Spleen (tissue), 11 donors: ENCODE measurements around the gene KLHDC4. TPM values are rescaled to one million over a fixed set of nuclear protein-coding genes. Genes with fewer than 3 reads are reported as not detected.

ENCODE experiments used
- DNase-seq: peaks from one replicate; pipeline ENCODE4 v3.0.0-alpha.2; 2020
- H3K27ac ChIP-seq, 8 donors: fragments of 200-600 bp; sonication (generic) in 7 of 8; 1 replicate in 4 of 8; 2 replicates in 4 of 8; pipeline versions ENCODE4 v1.5.0 to v1.8.0; 2016 to 2021; ENCODE audit warnings: inconsistent platforms in 4 of 8, mild to moderate bottlenecking in 4 of 8, moderate library complexity in 1 of 8
- H3K27me3 ChIP-seq, 7 donors: fragments of 200-600 bp; sonication (generic) in 6 of 7; replicated peaks in 1 of 7; 1 replicate in 4 of 7; 2 replicates in 3 of 7; pipeline versions ENCODE4 v1.5.0 to v1.8.0; 2016 to 2021; ENCODE audit warnings: inconsistent platforms in 3 of 7, mild to moderate bottlenecking in 1 of 7
- H3K36me3 ChIP-seq, 6 donors: fragments of 200-600 bp; sonication (generic) in 5 of 6; 1 replicate in 4 of 6; 2 replicates in 2 of 6; pipeline versions ENCODE4 v1.5.0 to v1.8.0; 2016 to 2021; ENCODE audit warnings: inconsistent platforms in 2 of 6
- H3K4me1 ChIP-seq, 6 donors: fragments of 200-600 bp; sonication (generic) in 5 of 6; 1 replicate in 3 of 6; 2 replicates in 3 of 6; pipeline versions ENCODE4 v1.5.0 to v1.8.0; 2016 to 2021; ENCODE audit warnings: inconsistent platforms in 3 of 6
- H3K4me3 ChIP-seq, 8 donors: fragments of 200-600 bp; sonication (generic) in 7 of 8; 1 replicate in 4 of 8; 2 replicates in 4 of 8; pipeline versions ENCODE4 v1.5.0 to v1.8.0; 2016 to 2021; ENCODE audit warnings: inconsistent platforms in 4 of 8, mild to moderate bottlenecking in 4 of 8, moderate library complexity in 2 of 8
- H3K9me3 ChIP-seq, 8 donors: fragments of 200-600 bp; sonication (generic) in 7 of 8; 1 replicate in 4 of 8; 2 replicates in 4 of 8; pipeline versions ENCODE4 v1.5.0 to v1.8.0; 2016 to 2021; ENCODE audit warnings: inconsistent platforms in 4 of 8
- CTCF ChIP-seq, 11 experiments: fragments of 200-600 bp in 7 of 11; fragments of 450-650 bp in 4 of 11; sonication (generic) in 4 of 11; IDR thresholded peaks in 8 of 11; conservative IDR thresholded peaks in 3 of 11; 1 replicate in 7 of 11; 2 replicates in 4 of 11; pipeline versions ENCODE4 v1.4.0 to v1.8.0; 2016 to 2021; ENCODE audit warnings: antibody characterized with exemption in 11 of 11, inconsistent platforms in 4 of 11, mild to moderate bottlenecking in 1 of 11
- POLR2A ChIP-seq, 3 donors: fragments of 450-650 bp; IDR thresholded peaks; one replicate each; pipeline ENCODE4 v1.5.1; 2017; ENCODE audit warnings: antibody characterized with exemption in 3 of 3, mild to moderate bottlenecking in 1 of 3
- POLR2AphosphoS5 ChIP-seq, 3 donors: sonication (generic); formaldehyde crosslinking; IDR thresholded peaks; one replicate each; pipeline ENCODE4 v1.5.1; 2017; ENCODE audit warnings: antibody characterized with exemption in 3 of 3
- whole genome bisulfite sequencing, 5 donors: extraction: QIAGEN DNeasy Blood & Tissue Kit in 3 of 5; methylation state at CpG; one replicate each; pipeline versions ENCODE4 v1.1.5 to v1.1.7; 2013 to 2018; 5-methylcytosine and 5-hydroxymethylcytosine counted together
- intact Hi-C: fragments of 100-400 bp; cut with DNase I; formaldehyde crosslinking; loops from one replicate; pipeline ENCODE4 v1.15.0; 2023; ENCODE audit warnings: low total_unique reads
- polyA plus RNA-seq, 3 donors: library from polyadenylated mRNA; stranded (reverse); fragments of 200-250 nt; gene quantifications; one replicate each; pipeline ENCODE4 v1.2.1, GENCODE V29; 2013
- total RNA-seq, 7 donors: library from RNA; depleted of rRNA in 3 of 7; stranded (reverse); fragments of >200 nt in 3 of 7; fragmentation: NEBNext Ultra II Directional in 4 of 7; extraction: Animal tissue kit (Norgen Biotek cat#: 25700) in 4 of 7; gene quantifications; one replicate each; pipeline versions ENCODE4 v1.1.0 to v1.2.1, GENCODE V29; 2016 to 2021
- donor health status: healthy with polysubstance abuse.
- donor health status: DM: no; HTN: no; CAD: no; lungs with moderate emphysema.
- donor health status: DM: no; HTN: no; CAD: no.
- donor health status: Bipolar disorder and iron deficiency.
- donor health status: healthy.
- donor health status: DM: no; HTN: no; CAD: no.
- donor health status: DM: yes; HTN: yes; CAD: no.

The KLHDC4 gene
- total and polyA plus RNA-seq, 10 donors, result 30.2 to 91.7 (median 56.7) TPM

- TF ChIP-seq CTCF (IDR thresholded peaks at IDR 0.05 in 8 of 11, conservative IDR thresholded peaks at IDR 0.05 in 3 of 11), result no peak
- TF ChIP-seq POLR2AphosphoS5 (IDR thresholded peaks at IDR 0.05), result no peak
- TF ChIP-seq POLR2A (IDR thresholded peaks at IDR 0.05), result no peak
- 89 to 93% (median 89%) methylated on average over 33 to 45 of the region's 45 CpGs for WGBS, 5 donors
- no peaks in the 10 kb centered on the region for H3K4me1 ChIP-seq
- no peak overlapping the region for H3K27ac ChIP-seq
- intact Hi-C loops, result no loop called here
- DNase-seq, result no peak
- no peaks in the 10 kb centered on the region for H3K9me3 ChIP-seq
- H3K4me3 ChIP-seq, result no peak overlapping the region
- peaks cover 0 to 76% (median 18%) of the 10 kb centered on the region in 7 donors for H3K27me3 ChIP-seq
- H3K36me3 ChIP-seq, result no peaks in the 10 kb centered on the region
These were observed 76.6 kb downstream of the KLHDC4 start for GRCh38 chr16:87688876-87689815.

- WGBS, 5 donors, result 81 to 93% (median 88%) methylated on average over 7 to 14 of the region's 14 CpGs
- no peak for TF ChIP-seq POLR2A (IDR thresholded peaks at IDR 0.05)
- TF ChIP-seq POLR2AphosphoS5 (IDR thresholded peaks at IDR 0.05), result no peak
- no peak for TF ChIP-seq CTCF (IDR thresholded peaks at IDR 0.05 in 8 of 11, conservative IDR thresholded peaks at IDR 0.05 in 3 of 11)
These were observed 77.7 kb downstream of the KLHDC4 start for GRCh38 chr16:87687998-87688529.

GRCh38 chr16:87687126-87687910 lies 78.5 kb downstream of the KLHDC4 start:
- intact Hi-C loops, result no loop called here
- H3K4me3 ChIP-seq, result no peak overlapping the region
- no peaks in the 10 kb centered on the region for H3K36me3 ChIP-seq
- H3K27me3 ChIP-seq, result peaks cover 0 to 93% (median 22%) of the 10 kb centered on the region in 7 donors
- WGBS, 5 donors, result 59 to 80% (median 70%) methylated on average over 18 to 31 of the region's 31 CpGs
- TF ChIP-seq CTCF (IDR thresholded peaks at IDR 0.05 in 8 of 11, conservative IDR thresholded peaks at IDR 0.05 in 3 of 11) (no peak), POLR2A (IDR thresholded peaks at IDR 0.05) (no peak), POLR2AphosphoS5 (IDR thresholded peaks at IDR 0.05) (no peak)
- no peak for DNase-seq
- H3K4me1 ChIP-seq, result peaks cover 0 to 2% (median 0%) of the 10 kb centered on the region in 6 donors
- no peaks in the 10 kb centered on the region for H3K9me3 ChIP-seq
- H3K27ac ChIP-seq, result no peak overlapping the region

More at GRCh38 chr16:87687998-87688529, 77.7 kb downstream of the KLHDC4 start:
- Histone ChIP-seq H3K27me3 (peaks cover 0 to 86% (median 18%) of the 10 kb centered on the region in 7 donors), H3K9me3 (no peaks in the 10 kb centered on the region), H3K27ac (no peak overlapping the region), H3K4me1 (no peaks in the 10 kb centered on the region), H3K4me3 (no peak overlapping the region), H3K36me3 (no peaks in the 10 kb centered on the region)
- intact Hi-C loops, result no loop called here
- no peak for DNase-seq
